GM19397 (cell line): ENCODE results near the gene WWP2.
"Not testable (repeated sequence)": the region's sequence is repeated elsewhere in the genome, so short reads cannot be mapped to it uniquely, and the experiment has no call there.

ENCODE experiments used
- ATAC-seq: cut with Tn5 transposase; IDR thresholded peaks from one replicate; pipeline ENCODE4 v1.9.1; 2021; ENCODE audit warnings: mild to moderate bottlenecking, moderate library complexity; ENCODE audit not compliant: unreplicated experiment

Gene WWP2

DNA sequence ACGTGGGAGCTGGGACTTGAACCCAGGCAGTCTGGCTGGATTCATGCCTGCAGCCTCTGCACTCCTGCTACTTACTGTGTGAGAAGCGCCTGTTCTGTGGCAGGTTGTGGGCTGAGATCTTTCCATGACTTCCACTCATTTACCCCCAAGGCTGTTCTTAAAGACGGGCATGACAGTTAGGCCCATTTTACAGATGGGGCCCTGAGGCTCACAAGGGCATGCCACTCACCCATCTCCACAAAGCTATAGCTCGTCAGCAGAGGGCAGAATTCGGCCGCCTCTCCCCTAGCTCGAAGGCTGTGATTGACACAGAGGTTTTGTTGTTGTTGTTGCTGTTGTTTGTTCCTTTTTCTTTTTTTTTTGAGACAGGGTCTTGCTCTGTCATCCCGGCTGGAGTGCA lies 210.8 kb downstream of the WWP2 start:
- ATAC-seq = not testable (repeated sequence)

DNA sequence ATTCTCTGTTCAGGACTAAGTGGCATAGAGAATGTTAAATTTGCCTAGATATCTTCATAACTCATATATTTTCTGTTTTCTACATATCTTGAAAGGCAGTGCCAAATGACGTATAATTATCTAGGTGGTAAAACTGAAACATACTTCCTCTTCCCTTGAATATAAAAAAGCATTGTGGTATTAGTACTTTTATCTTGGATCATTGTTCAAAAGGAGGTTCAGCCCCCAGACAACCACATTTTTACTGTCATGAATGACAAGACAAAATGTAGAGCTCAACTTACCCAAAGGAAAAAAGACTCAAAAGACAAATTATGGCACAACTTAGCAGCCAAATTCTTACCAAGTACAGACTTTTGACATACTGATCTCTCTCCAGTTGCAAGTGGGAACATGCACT lies 223.1 kb downstream of the WWP2 start:
- ATAC-seq = not testable (repeated sequence)
